Transverse colon (tissue), 4 donors: ENCODE results near the gene ST8SIA5. TPM values are rescaled to one million over a fixed set of nuclear protein-coding genes. Genes with fewer than 3 reads are reported as not detected.

ENCODE experiments used
- DNase-seq: peaks from one replicate; pipeline ENCODE4 v3.0.0-alpha.2; 2019
- H3K27ac ChIP-seq, 4 donors: fragments of 200-600 bp; sonication (generic); 2 replicates each; pipeline ENCODE4 v1.5.1; 2016 to 2018; ENCODE audit warnings: inconsistent platforms in 4 of 4
- H3K27me3 ChIP-seq: fragments of 200-600 bp; sonication (generic); 2 replicates; pipeline ENCODE4 v1.5.1; 2017; ENCODE audit warnings: inconsistent platforms
- H3K36me3 ChIP-seq, 4 donors: fragments of 200-600 bp; sonication (generic); 2 replicates each; pipeline ENCODE4 v1.5.1; 2017 to 2019; ENCODE audit warnings: inconsistent platforms in 4 of 4
- H3K4me1 ChIP-seq, 4 donors: fragments of 200-600 bp; sonication (generic); 2 replicates each; pipeline ENCODE4 v1.5.1; 2017 to 2020; ENCODE audit warnings: inconsistent platforms in 4 of 4
- H3K4me3 ChIP-seq, 4 donors: fragments of 200-600 bp; sonication (generic); 1 replicate in 1 of 4; 2 replicates in 3 of 4; pipeline versions ENCODE4 v1.5.1 to v1.6.1; 2017 to 2019; ENCODE audit warnings: inconsistent platforms in 4 of 4
- H3K9me3 ChIP-seq, 2 donors: fragments of 200-600 bp; sonication (generic); 2 replicates each; pipeline ENCODE4 v1.5.1; 2017 to 2019; ENCODE audit warnings: inconsistent platforms in 2 of 2
- CTCF ChIP-seq, 5 experiments: fragments of 200-600 bp in 3 of 5; fragments of 450-650 bp in 2 of 5; sonication (generic) in 3 of 5; IDR thresholded peaks; 1 replicate in 2 of 5; 2 replicates in 3 of 5; pipeline ENCODE4 v1.5.1; 2016 to 2017; ENCODE audit warnings: antibody characterized with exemption in 5 of 5, inconsistent platforms in 3 of 5, mild to moderate bottlenecking in 2 of 5, moderate library complexity in 1 of 5
- EP300 ChIP-seq: sonication (generic); formaldehyde crosslinking; IDR thresholded peaks from one replicate; pipeline ENCODE4 v1.6.1; 2017; ENCODE audit warnings: antibody characterized with exemption, low read depth
- POLR2A ChIP-seq: fragments of 450-650 bp; IDR thresholded peaks from one replicate; pipeline ENCODE4 v1.6.1; 2016; ENCODE audit warnings: antibody characterized with exemption, mild to moderate bottlenecking, moderate library complexity
- POLR2AphosphoS5 ChIP-seq, 3 donors: sonication (generic); formaldehyde crosslinking; IDR thresholded peaks; one replicate each; pipeline ENCODE4 v1.6.1; 2016; ENCODE audit warnings: antibody characterized with exemption in 3 of 3
- WGBS, 2 donors: methylation state at CpG; one replicate each; pipeline ENCODE4 v1.1.5; 2018; ENCODE audit warnings: low coverage in 1 of 2; 5-methylcytosine and 5-hydroxymethylcytosine counted together
- in situ Hi-C, 4 donors: fragments of 200-750 bp; cut with MboI; loops; one replicate each; pipeline versions ENCODE4 v1.15.0 to v1.15.1; 2017; ENCODE audit warnings: low sequenced_read_pairs in 3 of 4, low pct_ligation_motif_present in 1 of 4, low pct_unique_long_range_greater_than_20kb in 1 of 4
- intact Hi-C: fragments of 100-400 bp; cut with DNase I; formaldehyde crosslinking; loops from one replicate; pipeline ENCODE4 v1.15.1; 2023; ENCODE audit warnings: low total_unique reads
- total RNA-seq, 4 donors: library from RNA; depleted of rRNA; stranded (reverse); fragments of >200 nt; gene quantifications; one replicate each; pipeline ENCODE4 v1.1.0, GENCODE V29; 2016

Gene ST8SIA5
- total RNA-seq, 4 donors from 2014 or later = 0.41 TPM; not detected in 3

GRCh38 chr18:46748466-46748865 lies 8.4 kb downstream of the ST8SIA5 start:
- no peak for DNase-seq
- TF ChIP-seq EP300 = no peak
- no peak for TF ChIP-seq POLR2A
- no peak for TF ChIP-seq CTCF (IDR thresholded peaks at IDR 0.05)
- no peak for TF ChIP-seq POLR2AphosphoS5 (IDR thresholded peaks at IDR 0.05)
- H3K27ac ChIP-seq = no peak overlapping the region
- no peaks in the 10 kb centered on the region for H3K9me3 ChIP-seq
- intact Hi-C loops = no loop called here
- H3K36me3 ChIP-seq = no peaks in the 10 kb centered on the region
- H3K27me3 ChIP-seq = peaks cover under 1% of the 10 kb centered on the region
- 80 to 81% methylated on average over 1 to 2 of the region's 2 CpGs for WGBS, 2 donors
- in situ Hi-C loops = no loop called here
- no peaks in the 10 kb centered on the region for H3K4me1 ChIP-seq
- H3K4me3 ChIP-seq = no peak overlapping the region

- Histone ChIP-seq H3K4me3 (no peak overlapping the region), H3K9me3 (no peaks in the 10 kb centered on the region), H3K36me3 (no peaks in the 10 kb centered on the region), H3K4me1 (no peaks in the 10 kb centered on the region), H3K27me3 (peaks cover 9% of the 10 kb centered on the region), H3K27ac (no peak overlapping the region)
- no peak for DNase-seq
- TF ChIP-seq POLR2AphosphoS5 (IDR thresholded peaks at IDR 0.05) (no peak), EP300 (no peak), POLR2A (no peak), CTCF (IDR thresholded peaks at IDR 0.05) (no peak)
- intact Hi-C loops = no loop called here
- WGBS, 2 donors = 62 to 73% methylated on average over 2 of the region's 2 CpGs
- in situ Hi-C loops = no loop called here
Observed at GRCh38 chr18:46740046-46740445, 16.8 kb downstream of the ST8SIA5 start.

- no peaks in the 10 kb centered on the region for H3K9me3 ChIP-seq
- in situ Hi-C loops (no loop called here), intact Hi-C loops (loop anchor here (1.0 kb wide), 1 partner anchor 39 kb away; no protein-coding TSS in a partner anchor)
- no peak for DNase-seq
- H3K36me3 ChIP-seq = no peaks in the 10 kb centered on the region
- no peaks in the 10 kb centered on the region for H3K4me1 ChIP-seq
- no peak overlapping the region for H3K4me3 ChIP-seq
- peaks cover 9% of the 10 kb centered on the region for H3K27me3 ChIP-seq
- WGBS, 2 donors = 80% methylated on average over 7 of the region's 7 CpGs; no CpG with 5 or more reads in 1 of the 2 donors
- TF ChIP-seq POLR2A (no peak), EP300 (no peak)
- H3K27ac ChIP-seq = no peak overlapping the region
Observed at GRCh38 chr18:46738491-46738890, 18.4 kb downstream of the ST8SIA5 start.

GRCh38 chr18:46736736-46737135 lies 20.1 kb downstream of the ST8SIA5 start:
- in situ Hi-C loops (no loop called here), intact Hi-C loops (no loop called here)
- no peaks in the 10 kb centered on the region for H3K9me3 ChIP-seq
- H3K4me1 ChIP-seq = no peaks in the 10 kb centered on the region
- TF ChIP-seq POLR2AphosphoS5 (IDR thresholded peaks at IDR 0.05) = no peak
- no peak for TF ChIP-seq EP300
- TF ChIP-seq POLR2A = no peak
- no peak for TF ChIP-seq CTCF (IDR thresholded peaks at IDR 0.05)
- WGBS, 2 donors = 83% methylated on average over 4 of the region's 4 CpGs; no CpG with 5 or more reads in 1 of the 2 donors
- H3K27me3 ChIP-seq = no peaks in the 10 kb centered on the region
- H3K4me3 ChIP-seq = no peak overlapping the region
- H3K36me3 ChIP-seq = no peaks in the 10 kb centered on the region
- H3K27ac ChIP-seq = no peak overlapping the region
- no peak for DNase-seq

- DNase-seq = no peak
- H3K4me3 ChIP-seq = no peak overlapping the region
- no peaks in the 10 kb centered on the region for H3K4me1 ChIP-seq
- no peak overlapping the region for H3K27ac ChIP-seq
- 59 to 83% methylated on average over 4 to 5 of the region's 5 CpGs for WGBS, 2 donors
- in situ Hi-C loops (no loop called here), intact Hi-C loops (no loop called here)
- H3K27me3 ChIP-seq = no peaks in the 10 kb centered on the region
- TF ChIP-seq EP300 = no peak
- no peaks in the 10 kb centered on the region for H3K9me3 ChIP-seq
- no peaks in the 10 kb centered on the region for H3K36me3 ChIP-seq
Observed at GRCh38 chr18:46736135-46736534, 20.7 kb downstream of the ST8SIA5 start.
